Measurements from ENCODE around the gene CTSF.

CTSF gene

GRCh38 chr11:66569076-66569475 is 670 bp upstream of the CTSF start:
- no peak overlapping the region for H3K4me3 ChIP-seq (ENCODE audit: low read depth, low read length)
- TF ChIP-seq, protein P1, sequence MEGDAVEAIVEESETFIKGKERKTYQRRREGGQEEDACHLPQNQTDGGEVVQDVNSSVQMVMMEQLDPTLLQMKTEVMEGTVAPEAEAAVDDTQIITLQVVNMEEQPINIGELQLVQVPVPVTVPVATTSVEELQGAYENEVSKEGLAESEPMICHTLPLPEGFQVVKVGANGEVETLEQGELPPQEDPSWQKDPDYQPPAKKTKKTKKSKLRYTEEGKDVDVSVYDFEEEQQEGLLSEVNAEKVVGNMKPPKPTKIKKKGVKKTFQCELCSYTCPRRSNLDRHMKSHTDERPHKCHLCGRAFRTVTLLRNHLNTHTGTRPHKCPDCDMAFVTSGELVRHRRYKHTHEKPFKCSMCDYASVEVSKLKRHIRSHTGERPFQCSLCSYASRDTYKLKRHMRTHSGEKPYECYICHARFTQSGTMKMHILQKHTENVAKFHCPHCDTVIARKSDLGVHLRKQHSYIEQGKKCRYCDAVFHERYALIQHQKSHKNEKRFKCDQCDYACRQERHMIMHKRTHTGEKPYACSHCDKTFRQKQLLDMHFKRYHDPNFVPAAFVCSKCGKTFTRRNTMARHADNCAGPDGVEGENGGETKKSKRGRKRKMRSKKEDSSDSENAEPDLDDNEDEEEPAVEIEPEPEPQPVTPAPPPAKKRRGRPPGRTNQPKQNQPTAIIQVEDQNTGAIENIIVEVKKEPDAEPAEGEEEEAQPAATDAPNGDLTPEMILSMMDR (conservative IDR thresholded peaks at IDR 0.05; ENCODE audit: low read depth, low read length): no peak
- DNase-seq (ENCODE audit: low read depth): no peak

DNA sequence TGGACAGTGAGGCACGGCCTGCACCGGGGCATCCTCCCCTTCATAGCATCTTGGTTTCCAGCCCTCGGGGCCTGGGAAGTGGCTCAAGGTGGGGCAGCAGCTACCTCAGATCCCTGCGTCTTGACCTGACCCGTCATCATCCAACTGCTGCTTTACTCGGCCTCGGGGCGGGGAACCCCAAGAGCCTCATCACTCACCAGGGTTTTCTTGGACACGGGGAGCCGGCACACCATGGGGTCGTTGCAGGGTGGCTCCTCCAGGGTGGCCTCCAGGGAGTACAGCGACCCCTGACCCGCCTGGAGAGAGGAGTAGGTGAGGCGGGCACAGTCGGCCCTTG is 651 bp downstream of the CTSF start:
- DNase-seq (ENCODE audit: low read depth): no peak
- H3K4me3 ChIP-seq (ENCODE audit: low read depth, low read length): peak overlapping the region; percentile 58
- TF ChIP-seq, protein P1 (conservative IDR thresholded peaks at IDR 0.05; ENCODE audit: low read depth, low read length): no peak

DNA sequence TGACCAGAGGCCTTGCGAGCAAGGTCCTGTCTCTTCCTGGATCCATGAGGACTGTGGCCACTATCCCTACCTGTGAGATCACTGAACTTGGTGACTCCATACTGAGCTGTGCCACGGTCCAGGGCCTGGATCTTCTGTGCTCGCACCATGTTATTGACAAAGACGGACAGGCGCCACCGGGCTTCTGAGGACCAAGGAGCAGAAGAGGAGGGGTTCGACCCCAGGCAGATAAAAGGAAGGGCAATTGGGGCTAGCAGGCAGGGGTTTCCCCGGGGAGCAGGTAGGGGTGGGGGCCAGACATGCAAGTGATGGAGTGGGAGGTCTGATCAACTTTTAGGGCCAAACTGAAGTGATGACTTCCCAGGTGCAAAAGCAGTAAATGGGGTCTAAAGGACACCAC is 2.2 kb downstream of the CTSF start:
- no peak for DNase-seq (ENCODE audit: low read depth)
- no peak overlapping the region for H3K4me3 ChIP-seq (ENCODE audit: low read depth, low read length)
- TF ChIP-seq, protein P1 (conservative IDR thresholded peaks at IDR 0.05; ENCODE audit: low read depth, low read length): no peak

GRCh38 chr11:66564984-66565383 is 3.4 kb downstream of the CTSF start:
- no peak overlapping the region for H3K4me3 ChIP-seq (ENCODE audit: low read depth, low read length)
- TF ChIP-seq, protein P1 (conservative IDR thresholded peaks at IDR 0.05; ENCODE audit: low read depth, low read length): no peak
- DNase-seq (ENCODE audit: low read depth): no peak

DNA sequence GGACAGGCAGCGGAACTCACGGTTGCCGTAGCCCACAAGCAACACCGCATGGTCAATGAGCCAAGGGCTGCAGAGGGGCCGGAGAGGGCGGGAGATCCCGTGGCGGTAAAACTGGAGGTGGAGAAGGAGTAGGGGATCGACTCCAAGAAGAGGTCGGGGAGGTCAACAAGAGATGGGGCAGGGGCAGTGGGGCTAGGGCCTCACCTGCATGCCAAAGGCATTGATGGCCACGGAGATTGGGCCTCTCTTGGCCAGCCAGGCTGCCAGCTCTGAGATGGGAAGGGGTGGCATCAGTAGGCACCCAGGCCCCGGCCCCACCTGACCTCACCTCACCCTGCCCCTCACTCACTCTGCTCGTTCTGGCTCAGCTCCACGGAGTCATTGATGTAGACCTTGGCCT is 3.9 kb downstream of the CTSF start:
- no peak overlapping the region for H3K4me3 ChIP-seq (ENCODE audit: low read depth, low read length)
- DNase-seq (ENCODE audit: low read depth): no peak
- TF ChIP-seq, protein P1 (conservative IDR thresholded peaks at IDR 0.05; ENCODE audit: low read depth, low read length): no peak

DNA sequence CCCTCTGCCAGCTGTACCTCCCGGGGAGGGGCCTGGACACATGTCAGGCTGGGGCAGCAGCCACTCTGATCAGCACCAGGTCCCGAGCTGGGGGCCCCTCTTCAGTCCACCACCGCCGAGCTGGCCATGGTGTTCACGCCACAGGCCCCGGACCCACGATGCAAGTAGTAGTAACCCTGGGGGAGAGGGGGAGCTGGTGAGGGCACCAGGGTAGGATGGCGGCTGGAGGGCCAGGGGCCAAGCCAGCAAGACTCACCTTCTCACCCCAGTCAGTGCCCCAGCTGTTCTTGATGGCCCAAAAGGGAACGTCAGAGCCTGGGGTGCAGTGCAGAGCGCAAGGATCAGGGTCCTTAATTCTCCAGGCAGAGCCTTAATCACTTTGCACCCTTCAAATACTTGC is 4.6 kb downstream of the CTSF start:
- TF ChIP-seq, protein P1 (conservative IDR thresholded peaks at IDR 0.05; ENCODE audit: low read depth, low read length): no peak
- no peak for DNase-seq (ENCODE audit: low read depth)
- H3K4me3 ChIP-seq (ENCODE audit: low read depth, low read length): no peak overlapping the region

DNA sequence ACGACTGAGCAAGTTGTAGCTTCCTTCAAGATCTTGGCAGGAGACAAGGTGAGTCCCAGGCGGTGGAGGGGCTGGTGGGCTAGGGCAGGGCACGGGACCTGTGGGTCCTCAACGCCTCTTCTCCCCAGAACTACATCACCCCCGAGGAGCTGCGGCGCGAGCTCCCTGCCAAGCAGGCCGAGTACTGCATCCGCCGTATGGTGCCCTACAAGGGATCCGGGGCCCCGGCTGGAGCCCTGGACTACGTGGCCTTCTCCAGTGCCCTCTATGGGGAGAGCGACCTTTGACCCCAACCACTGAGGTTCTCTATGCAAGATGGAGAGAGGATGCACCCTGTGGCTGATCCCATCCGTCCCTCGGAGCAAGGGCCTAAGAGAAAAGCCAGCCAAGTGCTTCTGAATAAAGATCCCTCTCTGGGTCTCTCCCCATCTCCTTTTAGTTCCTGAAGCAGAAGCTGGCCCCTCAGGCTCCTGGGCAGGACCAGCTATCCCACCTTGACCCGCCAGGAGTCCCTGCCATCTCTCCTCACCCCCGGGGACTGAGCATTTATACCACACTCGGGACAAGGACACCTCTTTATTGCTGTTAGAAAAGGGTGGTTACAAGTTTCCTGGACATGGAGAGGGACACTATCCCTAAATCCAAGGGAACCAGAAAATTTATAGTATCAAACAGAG is 5.4 kb downstream of the CTSF start:
- no peak for DNase-seq (ENCODE audit: low read depth)
- TF ChIP-seq, protein P1 (conservative IDR thresholded peaks at IDR 0.05; ENCODE audit: low read depth, low read length): no peak

More for the DNA sequence above, 5.4 kb downstream of the CTSF start:
- H3K4me3 ChIP-seq (ENCODE audit: low read depth, low read length): no peak overlapping the region

Measured in choroid plexus epithelial cell (primary cell).